K562 (cell line): ENCODE results near the gene ARHGEF33. TPM values are rescaled to one million over a fixed set of nuclear protein-coding genes. Genes with fewer than 3 reads are reported as not detected.
A peak's percentile ranks its signal among the peaks of the same experiment; 100 is the strongest.

Experiments
- ATAC-seq: fragments of 200-7000 bp; cut with Tn5 transposase; 3 replicates; pipeline ENCODE4 v1.9.1; 2020; ENCODE audit warnings: moderate library complexity
- BruUV-seq: library from RNA; stranded (reverse); fragments of 400-500 nt; replicated peaks from 2 replicates; lab custom pipeline; 2021; lab: Mats Ljungman, UMichigan
- CTCF ChIA-PET: fragments of 300-600 bp; formaldehyde crosslinking; extraction: SDS; loops from one replicate; lab custom pipeline; 2021; ENCODE audit warnings: low intra/inter-chr PET ratio; lab: Yijun Ruan, JAX
- POLR2A ChIA-PET: fragments of 300-600, 350-650 bp; sonication (Branson Sonifier 250); formaldehyde crosslinking; extraction: SDS; loops from one replicate; lab custom pipeline; 2021; ENCODE audit warnings: antibody characterized with exemption, inconsistent platforms; lab: Yijun Ruan, JAX
- DNase-seq, 4 experiments: peaks; one replicate each; pipeline versions ENCODE4 v3.0.0 to v3.0.0-alpha.2; 2011 to 2018; ENCODE audit warnings: low spot score in 3 of 4, mixed read lengths in 3 of 4; ENCODE audit errors: extremely low read depth in 1 of 4
- FAIRE-seq: peaks from 2 replicates; lab custom pipeline; 2011; peaks lifted over from hg19 to GRCh38; lab: Jason Lieb, UNC
- H2AFZ ChIP-seq: 2 replicates; pipeline ENCODE4 v1.6.0; 2011; ENCODE audit warnings: low read depth, low read length, control low read depth, inconsistent platforms
- H3K27ac ChIP-seq: fragments of 200-600 bp; 3 replicates; pipeline ENCODE4 v1.8.0; 2011; ENCODE audit warnings: low read depth, mild to moderate bottlenecking, control low read depth, inconsistent platforms, low read length, moderate library complexity, mixed read lengths; ENCODE audit errors: extremely low read depth
- H3K27me3 ChIP-seq, 2 experiments: fragments of 300-600 bp in 1 of 2; 2 replicates in 1 of 2; 3 replicates in 1 of 2; pipeline versions ENCODE4 v1.6.0 to v1.8.0; 2011; ENCODE audit warnings: inconsistent platforms in 2 of 2, low read length in 2 of 2, mild to moderate bottlenecking in 1 of 2, mixed read lengths in 1 of 2, moderate library complexity in 1 of 2; ENCODE audit not compliant: control insufficient read depth in 2 of 2, insufficient read depth in 2 of 2
- H3K36me3 ChIP-seq: fragments of 300-600 bp; 3 replicates; pipeline ENCODE4 v1.8.0; 2011; ENCODE audit warnings: mild to moderate bottlenecking, low read length, inconsistent platforms; ENCODE audit not compliant: control insufficient read depth, insufficient read depth
- H3K4me1 ChIP-seq, 2 experiments: fragments of 200-600 bp in 1 of 2; replicated peaks in 1 of 2; 2 replicates in 1 of 2; 3 replicates in 1 of 2; pipeline versions ENCODE4 v1.5.1 to v1.8.0; 2011; ENCODE audit warnings: inconsistent platforms in 2 of 2, low read length in 2 of 2, mild to moderate bottlenecking in 1 of 2, mixed read lengths in 1 of 2, moderate library complexity in 1 of 2; ENCODE audit not compliant: control insufficient read depth in 2 of 2, insufficient read depth in 2 of 2
- H3K4me2 ChIP-seq: 2 replicates; pipeline ENCODE4 v1.6.1; 2011; ENCODE audit warnings: low read length, control low read depth, inconsistent platforms, mixed read lengths; ENCODE audit not compliant: insufficient read depth
- H3K4me3 ChIP-seq: fragments of 200-600 bp; sonication (generic), shearing (Covaris generic); 2 replicates; pipeline ENCODE4 v1.5.1; 2016; ENCODE audit warnings: control low read depth, inconsistent platforms
- H3K79me2 ChIP-seq: fragments of 200-600 bp; 3 replicates; pipeline ENCODE4 v1.8.0; 2011; ENCODE audit warnings: low read length, inconsistent platforms; ENCODE audit not compliant: control insufficient read depth, insufficient read depth
- H3K9ac ChIP-seq, 2 experiments: 2 replicates each; pipeline versions ENCODE4 v1.6.0 to v1.6.1; 2011; ENCODE audit warnings: low read depth in 2 of 2, low read length in 2 of 2, control low read depth in 1 of 2, inconsistent platforms in 1 of 2, mild to moderate bottlenecking in 1 of 2, mixed read lengths in 1 of 2; ENCODE audit not compliant: insufficient read depth in 1 of 2
- H3K9me1 ChIP-seq: one replicate; pipeline ENCODE4 v1.6.0; 2011; ENCODE audit warnings: inconsistent platforms, mild to moderate bottlenecking, low read length, moderate library complexity; ENCODE audit not compliant: control insufficient read depth, insufficient read depth
- H3K9me3 ChIP-seq: replicated peaks from 2 replicates; pipeline ENCODE4 v1.5.1; 2011; ENCODE audit warnings: low read depth, low read length, inconsistent platforms; ENCODE audit not compliant: control insufficient read depth, insufficient read depth
- H4K20me1 ChIP-seq: replicated peaks from 2 replicates; pipeline ENCODE4 v1.6.1; 2011; ENCODE audit warnings: low read length, inconsistent platforms, mixed read lengths; ENCODE audit not compliant: control insufficient read depth, insufficient read depth
- FOXJ2 ChIP-seq: fragments of 200-800 bp; sonication (Bioruptor generic); IDR thresholded peaks from 2 replicates; pipeline ENCODE4 v1.6.1; 2016; ENCODE audit warnings: missing genetic modification characterization, missing compliant biosample characterization
- MAFG ChIP-seq: fragments of 450-650 bp; conservative IDR thresholded peaks from 2 replicates; pipeline ENCODE4 v1.6.1; 2016; ENCODE audit warnings: missing genetic modification characterization, missing compliant biosample characterization
- NRF1 ChIP-seq, 2 experiments: fragments of 450-650 bp; IDR thresholded peaks in 1 of 2; conservative IDR thresholded peaks in 1 of 2; 2 replicates each; pipeline ENCODE4 v1.6.1; 2014; ENCODE audit warnings: mild to moderate bottlenecking in 2 of 2
- POLR2A ChIP-seq: fragments of 450-650 bp; conservative IDR thresholded peaks from 2 replicates; pipeline ENCODE4 v1.6.1; 2016
- SMAD3 ChIP-seq: fragments of 450-650 bp; formaldehyde crosslinking; conservative IDR thresholded peaks from 2 replicates; pipeline ENCODE4 v1.4.0; 2020; ENCODE audit warnings: mild to moderate bottlenecking
- TCF7L2 ChIP-seq: fragments of 150-350 bp; IDR thresholded peaks from 2 replicates; pipeline ENCODE4 v1.6.1; 2016; ENCODE audit warnings: low read depth, mild to moderate bottlenecking, low read length, moderate library complexity
- ZFP30 ChIP-seq: fragments of 250-450 bp; sonication (Bioruptor Pico); IDR thresholded peaks from 2 replicates; pipeline ENCODE4 v1.8.0; 2022; ENCODE audit warnings: moderate library complexity, mild to moderate bottlenecking, inconsistent platforms, borderline replicate concordance
- ZHX1 ChIP-seq: fragments of 150-350 bp; conservative IDR thresholded peaks from 2 replicates; pipeline ENCODE4 v1.6.1; 2014; ENCODE audit warnings: low read length
- ZNF239 ChIP-seq: fragments of 250-450 bp; sonication (Bioruptor Pico); IDR thresholded peaks from 2 replicates; pipeline ENCODE4 v1.4.0; 2020; ENCODE audit warnings: mild to moderate bottlenecking
- ZNF316 ChIP-seq: fragments of 450-650 bp; IDR thresholded peaks from 2 replicates; pipeline ENCODE4 v1.6.1; 2016
- ZNF644 ChIP-seq: fragments of 200-800 bp; sonication (Bioruptor generic); IDR thresholded peaks from 2 replicates; pipeline ENCODE4 v1.6.1; 2016; ENCODE audit warnings: low read depth, missing genetic modification characterization, missing compliant biosample characterization
- ZNF785 ChIP-seq: fragments of 250-450 bp; sonication (Bioruptor Pico); IDR thresholded peaks from 2 replicates; pipeline ENCODE4 v1.4.0; 2020; ENCODE audit warnings: mild to moderate bottlenecking
- WGBS: fragments of 100-300 bp; shearing (Covaris generic); methylation state at CpG from one replicate; pipeline ENCODE4 v1.1.6; 2016; ENCODE audit warnings: low coverage, mixed read lengths; ENCODE audit not compliant: insufficient coverage; ENCODE audit errors: missing lambda C conversion rate; 5-methylcytosine and 5-hydroxymethylcytosine counted together
- in situ Hi-C: fragments of 300-500 bp; cut with MboI; formaldehyde crosslinking; loops from 4 replicates; pipeline ENCODE4 v1.15.0; 2018; ENCODE audit warnings: inconsistent platforms, mixed read lengths
- intact Hi-C: fragments of 100-400 bp; cut with micrococcal nuclease; formaldehyde crosslinking; loops from 2 replicates; pipeline ENCODE4 v1.14.2; 2022
- polyA plus RNA-seq, 8 experiments: library from polyadenylated mRNA; depleted of rRNA in 4 of 8; stranded (reverse) in 5 of 8; unstranded in 3 of 8; fragments of >200 nt; fragmentation: Nextera tagmentation in 2 of 8; fragmentation: Illumina TruSeq in 1 of 8; extraction: Ambion mirVana in 2 of 8; extraction: Trizol in 1 of 8; gene quantifications; 2 replicates each; pipeline versions ENCODE4 v1.2.1 to v1.2.3, GENCODE V29; 2011 to 2014; ENCODE audit warnings: inconsistent platforms in 1 of 8, missing spikeins in 1 of 8
- total RNA-seq, 7 experiments: library from RNA; depleted of rRNA in 6 of 7; stranded (reverse); fragments of >200 nt in 6 of 7; fragmentation: Illumina TruSeq in 2 of 7; extraction: Trizol in 2 of 7; gene quantifications; 2 replicates each; pipeline versions ENCODE4 v1.2.1 to v1.2.3, GENCODE V29; 2011 to 2021; ENCODE audit warnings: low replicate concordance in 1 of 7

ARHGEF33 gene
- total and polyA plus RNA-seq, 9 of the 15 experiments (the other 6 are each of a cell fraction or from before 2014, with no cell fraction given): 0.01 to 0.08 (median 0.03) TPM; not detected in 5

GRCh38 chr2:39013871-39014270, 124.2 kb downstream of the ARHGEF33 start (continued):
- TF ChIP-seq FOXJ2 (tag) (no peak), SMAD3 (no peak), MAFG (tag) (0 out of 2 replicates have a peak, but pooled peaks have one; percentile 11), ZNF785 (no peak), ZNF316 (peak; percentile 80), ZHX1 (no peak), TCF7L2 (no peak)

GRCh38 chr2:39015424-39015823, 125.7 kb downstream of the ARHGEF33 start:
- TF ChIP-seq ZFP30 (CRISPR knock-in tag): no peak
- TF ChIP-seq POLR2A: no peak
- no peak for TF ChIP-seq NRF1 (conservative IDR thresholded peaks at IDR 0.05 in 1 of 2, IDR thresholded peaks at IDR 0.05 in 1 of 2)
- no peak for TF ChIP-seq ZNF239
- no peak for TF ChIP-seq ZNF644
- Histone ChIP-seq H3K4me3 (no peak overlapping the region), H3K27me3 (no peaks in the 10 kb centered on the region), H3K79me2 (no peaks in the 10 kb centered on the region), H3K4me2 (no peak overlapping the region), H2AFZ (no peak overlapping the region), H3K9me1 (no peaks in the 10 kb centered on the region), H3K9me3 (no peaks in the 10 kb centered on the region), H3K4me1 (no peaks in the 10 kb centered on the region), H3K9ac (no peak overlapping the region), H3K36me3 (peaks cover 30% of the 10 kb centered on the region), H4K20me1 (no peaks in the 10 kb centered on the region), H3K27ac (no peak overlapping the region)
- in situ Hi-C loops (no loop called here), intact Hi-C loops (no loop called here)
- ChIA-PET CTCF (no interaction called here), POLR2A (no interaction called here)
- no peak for ATAC-seq
- BruUV-seq: no TSS peak
- 87% methylated on average over 1 of the region's 1 CpG for WGBS
- no peak for FAIRE-seq
- DNase-seq: no peak
